ENCODE results near the gene CAPZA2.
"Not testable (repeated sequence)": the region's sequence is repeated elsewhere in the genome, so short reads cannot be mapped to it uniquely, and the experiment has no call there.

The CAPZA2 gene

DNA sequence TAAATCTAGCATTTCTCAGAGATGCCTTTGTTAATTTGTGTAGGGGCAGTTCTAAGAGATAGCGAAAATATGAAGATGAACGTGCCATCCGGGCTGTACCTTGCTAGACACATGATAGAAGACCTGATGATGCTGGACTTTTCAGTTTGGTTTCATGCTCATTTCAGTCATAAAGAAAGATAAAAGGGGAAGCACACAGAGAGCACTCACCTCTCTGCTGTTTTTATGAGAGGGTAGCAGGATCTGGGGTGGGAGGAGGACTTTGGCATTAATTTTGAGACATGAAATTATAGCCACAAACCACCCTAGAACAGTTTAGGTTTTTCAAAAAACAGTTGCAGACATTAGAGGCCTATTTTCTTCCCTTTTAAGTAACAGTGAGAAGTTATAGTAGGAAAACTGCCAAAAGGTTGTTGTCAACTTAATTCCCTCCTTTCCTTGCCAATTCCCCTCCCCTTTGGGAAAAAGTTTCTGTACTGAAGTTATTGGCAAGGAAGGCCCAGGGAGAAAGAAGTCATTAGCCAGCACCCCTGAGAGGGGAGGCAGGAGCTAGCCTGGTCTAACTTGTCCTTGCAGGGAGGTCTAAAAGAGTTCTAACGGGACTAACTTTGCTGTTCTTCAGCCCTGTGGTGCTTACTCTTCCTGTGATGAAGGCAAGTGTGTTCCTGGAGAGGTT is 93.6 kb downstream of the CAPZA2 start:
- DNase-seq = no peak

DNA sequence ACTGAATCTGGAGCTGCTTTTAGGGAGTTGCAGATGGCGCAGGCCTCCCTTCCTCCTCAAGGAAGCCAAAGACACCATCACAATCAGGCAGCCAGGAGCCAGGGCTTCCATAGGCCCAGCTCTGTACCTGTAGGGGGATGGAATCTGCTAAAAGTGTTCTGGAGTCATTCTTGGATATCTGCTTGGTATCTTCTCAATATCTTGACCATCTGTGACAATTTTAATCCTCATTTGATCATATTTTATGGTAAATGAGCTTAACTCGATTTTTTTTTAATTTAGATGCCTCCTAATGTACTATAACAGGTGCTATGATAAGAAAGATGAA is 94.1 kb downstream of the CAPZA2 start:
- no peak for DNase-seq

DNA sequence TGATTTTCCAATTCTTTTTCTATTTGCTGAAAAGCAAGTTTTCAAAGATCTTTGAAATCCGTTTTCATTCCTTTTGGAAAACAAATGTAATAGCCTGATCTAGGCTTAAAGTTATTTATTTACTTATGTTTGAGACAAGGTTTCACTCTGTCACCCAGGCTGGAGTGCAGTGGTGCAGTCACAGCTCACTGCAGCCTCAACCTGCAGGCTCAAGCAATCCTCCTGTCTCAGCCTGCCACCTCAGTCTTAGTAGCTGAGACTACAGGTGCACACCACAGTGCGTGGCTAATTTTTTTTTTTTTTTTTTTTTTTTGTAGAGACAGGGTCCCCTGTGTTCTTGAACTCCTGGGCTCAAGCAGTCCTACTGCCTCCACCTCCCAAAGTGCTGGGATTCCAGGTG is 95.5 kb downstream of the CAPZA2 start:
- no peak for DNase-seq

DNA sequence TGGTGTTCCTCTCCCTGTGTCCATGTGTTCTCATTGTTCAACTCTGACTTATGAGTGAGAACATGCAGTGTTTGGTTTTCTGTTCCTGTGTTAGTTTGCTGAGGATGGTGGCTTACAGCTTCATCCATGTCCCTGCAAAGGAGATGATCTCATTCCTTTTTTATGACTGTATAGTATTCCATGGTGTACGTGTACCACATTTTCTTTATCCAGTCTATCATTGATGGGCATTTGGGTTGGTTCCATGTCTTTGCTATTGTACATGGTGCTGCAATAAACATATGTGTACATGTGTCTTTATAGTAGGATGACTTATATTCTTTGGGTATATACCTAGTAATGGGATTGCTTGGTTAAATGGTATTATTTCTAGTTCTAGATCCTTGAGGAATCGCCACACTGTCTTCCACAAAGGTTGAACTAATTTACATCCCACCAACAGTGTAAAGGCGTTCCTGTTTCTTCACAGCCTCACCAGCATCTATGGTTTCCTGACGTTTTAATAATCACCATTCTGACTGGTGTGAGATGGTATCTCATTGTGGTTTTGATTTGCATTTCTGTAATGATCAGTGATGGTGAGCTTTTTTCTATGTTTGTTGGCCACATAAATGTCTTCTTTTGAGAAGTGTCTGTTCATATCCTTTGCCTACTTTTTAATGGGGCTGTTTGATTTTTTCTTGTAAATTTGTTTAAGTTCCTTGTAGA is 99.7 kb downstream of the CAPZA2 start:
- DNase-seq = not testable (repeated sequence)

DNA sequence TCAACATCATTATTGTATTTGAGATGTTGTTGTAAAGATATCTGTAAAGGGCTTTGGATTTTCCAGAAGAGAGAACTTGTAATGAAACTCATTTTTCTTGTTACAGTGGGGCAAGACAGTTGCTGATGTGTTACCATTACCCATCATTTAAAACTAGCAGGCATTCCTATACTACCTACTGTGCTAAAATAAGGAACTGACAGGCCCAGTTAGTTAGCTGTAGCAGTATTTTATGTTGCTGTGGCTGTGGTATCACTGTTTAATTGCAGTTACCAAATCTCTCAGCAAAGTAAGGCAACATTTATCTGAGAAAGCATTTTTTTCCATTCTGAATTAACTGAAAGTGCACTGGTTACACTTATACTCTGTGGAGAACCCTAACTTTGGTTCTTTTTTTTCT is 100.8 kb downstream of the CAPZA2 start:
- DNase-seq = no peak

DNA sequence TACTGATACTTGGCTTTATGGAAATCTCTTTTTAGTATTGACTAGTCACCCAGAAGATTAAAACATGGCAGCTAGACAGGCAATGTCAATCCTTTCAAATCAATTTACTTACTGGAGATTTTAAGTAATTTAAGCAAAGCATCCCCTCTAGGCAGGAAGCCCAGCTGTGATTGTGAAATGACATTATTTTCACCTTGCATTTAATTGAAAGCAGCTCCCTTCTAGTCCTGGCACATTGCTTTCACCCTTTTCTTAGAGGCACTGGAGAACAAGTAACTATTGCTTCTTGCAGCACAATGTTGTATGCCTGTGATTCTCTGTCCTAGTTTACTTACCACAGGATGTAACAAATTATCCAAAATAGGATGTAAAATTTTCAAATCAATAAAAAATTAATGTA is 104.2 kb downstream of the CAPZA2 start:
- DNase-seq = no peak

DNA sequence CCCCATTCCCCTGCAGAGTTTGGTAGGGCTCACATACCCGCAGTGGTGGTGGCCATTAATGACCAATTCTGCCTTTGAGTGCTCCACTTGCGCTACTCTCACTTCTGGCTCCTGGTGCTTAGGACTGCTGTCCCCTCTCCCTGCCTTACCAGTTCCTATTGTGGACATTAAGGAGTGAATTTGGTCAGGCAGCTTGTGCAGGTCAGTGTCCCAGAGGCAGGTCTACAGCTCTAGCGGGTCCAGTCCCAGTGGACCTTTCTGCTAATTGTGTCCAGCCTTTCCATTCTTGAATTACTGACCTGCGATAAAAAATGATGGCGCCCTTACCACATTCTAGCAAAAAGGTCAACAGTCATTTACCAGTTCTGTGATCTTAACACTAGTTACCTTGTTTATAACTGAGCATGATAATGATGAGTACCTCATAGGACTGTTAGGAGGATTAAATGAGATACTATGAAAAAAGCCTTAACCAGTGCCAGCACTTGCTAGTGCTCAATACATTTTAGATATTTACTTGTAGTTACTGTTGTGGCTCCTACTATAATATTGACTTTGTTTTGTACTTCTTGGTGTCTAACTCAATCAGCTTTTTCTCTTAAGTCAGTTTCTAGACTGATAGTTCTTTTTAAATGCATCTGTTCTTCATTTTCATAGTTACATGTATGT is 105.0 kb downstream of the CAPZA2 start:
- DNase-seq = no peak

DNA sequence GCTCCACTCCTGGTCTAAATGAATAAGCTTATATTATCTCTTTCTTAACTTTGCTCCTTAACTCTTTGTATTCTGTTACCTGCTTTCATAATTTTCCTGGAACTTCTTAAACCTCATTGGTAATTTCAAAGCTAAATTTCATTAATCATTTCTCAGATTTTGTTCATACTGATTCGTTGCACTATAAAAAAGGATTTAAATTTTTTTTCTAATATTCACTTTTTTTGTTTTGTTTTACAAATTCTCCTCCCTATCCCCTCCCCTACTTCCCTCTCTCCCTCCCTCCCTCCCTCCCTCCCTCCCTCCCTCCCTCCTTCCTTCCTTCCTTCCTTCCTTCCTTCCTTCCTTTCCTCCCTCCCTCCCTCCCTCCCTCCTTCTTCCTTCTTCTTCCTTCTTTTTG is 105.6 kb downstream of the CAPZA2 start:
- no peak for DNase-seq

DNA sequence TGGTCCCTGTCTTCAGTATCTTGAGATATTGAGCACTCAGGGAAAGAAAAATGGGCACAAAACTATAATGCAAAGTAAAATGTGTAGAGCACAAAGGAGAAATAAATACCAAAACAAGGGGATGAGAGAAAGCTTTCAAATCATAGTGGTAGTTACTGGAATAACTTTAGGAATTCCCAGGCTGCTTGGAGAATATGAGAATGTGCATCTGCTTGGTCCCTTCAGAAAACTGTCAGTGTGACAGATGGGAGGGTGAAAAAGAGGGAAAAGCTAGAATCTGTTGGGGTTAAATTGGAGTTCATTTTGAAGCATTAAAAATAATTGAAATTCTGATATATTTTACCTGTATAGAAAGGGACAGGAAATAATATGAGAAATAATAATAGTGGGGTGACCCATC is 106.2 kb downstream of the CAPZA2 start:
- DNase-seq = no peak

DNA sequence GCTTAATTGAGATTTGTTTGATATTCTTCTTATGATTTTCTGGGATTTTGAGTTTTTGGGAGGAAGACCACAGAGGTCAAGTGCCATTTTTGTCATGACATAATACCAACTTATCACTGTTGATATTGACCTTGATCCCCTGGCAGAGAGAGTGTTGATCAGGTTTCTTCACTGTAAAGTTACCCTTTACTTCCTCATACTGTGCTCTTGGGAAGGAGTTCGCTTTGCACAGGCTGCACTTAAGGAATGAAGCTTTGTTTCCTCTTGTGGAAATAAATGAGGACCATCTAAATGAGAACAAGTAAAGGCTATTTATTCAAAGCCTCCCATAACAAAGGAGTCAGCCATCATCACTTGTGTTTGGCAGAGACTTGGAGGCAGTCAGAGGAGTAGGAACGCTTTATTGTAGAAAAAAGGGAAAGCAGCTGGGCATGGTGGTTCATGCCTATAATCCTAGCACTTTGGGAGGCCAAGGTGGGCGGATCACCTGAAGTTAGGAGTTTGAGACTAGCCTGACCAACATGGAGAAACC is 107.0 kb downstream of the CAPZA2 start:
- no peak for DNase-seq

DNA sequence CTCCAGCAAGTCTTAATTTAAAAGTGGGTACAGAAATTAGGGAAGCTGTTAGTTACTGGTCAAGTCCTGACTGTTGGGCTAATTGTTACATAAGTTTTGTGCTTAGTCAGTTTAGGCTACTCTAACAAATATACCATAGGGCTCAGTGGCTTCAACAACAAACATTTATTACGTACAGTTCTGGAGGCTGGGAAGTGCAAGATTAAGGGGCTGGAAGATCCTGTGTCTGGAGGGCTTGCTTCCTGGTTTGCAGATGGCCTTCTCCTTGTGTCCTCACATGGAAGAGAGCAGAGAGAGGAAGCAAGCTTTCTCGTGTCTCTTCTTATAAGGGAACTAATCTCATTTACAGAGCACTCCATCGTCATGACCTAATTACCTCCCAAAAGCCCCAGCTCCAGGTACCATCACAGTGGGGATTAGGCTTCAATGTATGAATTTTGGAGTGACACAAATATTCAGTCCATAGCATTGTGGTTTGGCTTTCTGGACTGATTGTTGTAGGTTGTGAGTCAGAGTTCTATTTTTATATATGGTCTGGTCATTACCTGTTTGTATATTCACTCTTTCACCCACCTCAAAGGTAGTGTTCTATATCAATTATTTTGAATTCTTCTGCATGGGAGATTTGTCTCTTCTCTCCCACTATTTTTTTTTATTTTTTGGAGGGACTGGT is 108.0 kb downstream of the CAPZA2 start:
- DNase-seq = no peak

DNA sequence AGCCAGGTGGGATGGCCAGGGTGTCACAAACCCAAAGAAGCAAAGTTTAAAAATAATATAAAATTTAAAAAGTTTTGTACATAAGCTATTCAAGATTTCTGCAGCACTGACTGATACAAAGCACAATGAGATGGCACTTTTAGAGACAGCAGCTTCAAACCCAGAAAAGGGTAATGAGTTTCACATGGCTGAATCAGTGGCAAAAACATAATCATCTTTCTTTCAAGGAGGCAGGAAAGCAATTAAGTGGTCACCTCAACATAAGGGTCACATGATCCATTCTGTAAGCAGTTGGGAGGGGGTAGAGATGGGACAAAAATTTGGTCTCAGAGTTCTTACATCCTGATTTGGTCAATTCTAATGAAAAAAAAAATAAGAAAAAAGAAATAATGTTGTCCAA is 108.8 kb downstream of the CAPZA2 start:
- not testable (repeated sequence) for DNase-seq
